DOHH2 (cell line): ENCODE measurements around the gene FAM184B.

Source experiments
- H3F3A ChIP-seq: fragments of 200-600 bp; sonication (generic), shearing (Covaris generic); 2 replicates; pipeline ENCODE4 v1.6.0; 2016; ENCODE audit warnings: antibody characterized with exemption, mild to moderate bottlenecking; ENCODE audit not compliant: control insufficient read depth, insufficient read depth
- H3K27ac ChIP-seq: fragments of 200-600 bp; sonication (generic); 2 replicates; pipeline ENCODE4 v1.5.1; 2014; ENCODE audit warnings: low read depth, mild to moderate bottlenecking, low read length, moderate library complexity
- H3K27me3 ChIP-seq: fragments of 200-600 bp; sonication (generic); 2 replicates; pipeline ENCODE4 v1.6.1; 2014; ENCODE audit warnings: mild to moderate bottlenecking, low read length, mixed read lengths; ENCODE audit not compliant: control insufficient read depth
- H3K36me3 ChIP-seq: fragments of 200-600 bp; sonication (generic); 2 replicates; pipeline ENCODE4 v1.6.1; 2014; ENCODE audit warnings: mild to moderate bottlenecking, low read length, moderate library complexity, mixed read lengths; ENCODE audit not compliant: control insufficient read depth
- H3K4me1 ChIP-seq: fragments of 200-600 bp; sonication (generic); 2 replicates; pipeline ENCODE4 v1.6.1; 2014; ENCODE audit warnings: mild to moderate bottlenecking, low read length, mixed read lengths; ENCODE audit not compliant: control insufficient read depth
- H3K4me2 ChIP-seq: fragments of 200-600 bp; sonication (generic); 2 replicates; pipeline ENCODE4 v1.6.0; 2014; ENCODE audit warnings: mild to moderate bottlenecking, low read length, moderate library complexity
- H3K4me3 ChIP-seq: fragments of 200-600 bp; sonication (generic); 2 replicates; pipeline ENCODE4 v1.5.1; 2014; ENCODE audit warnings: mild to moderate bottlenecking, low read length, mixed read lengths
- H3K79me2 ChIP-seq: fragments of 200-600 bp; sonication (generic); 2 replicates; pipeline ENCODE4 v1.6.1; 2014; ENCODE audit warnings: mild to moderate bottlenecking, low read length, mixed read lengths; ENCODE audit not compliant: control insufficient read depth
- H3K9me2 ChIP-seq: fragments of 200-600 bp; sonication (generic); replicated peaks from 2 replicates; pipeline ENCODE4 v1.6.1; 2014; ENCODE audit warnings: mild to moderate bottlenecking, low read length, mixed read lengths; ENCODE audit not compliant: control insufficient read depth
- H3K9me3 ChIP-seq: fragments of 200-600 bp; sonication (generic); 2 replicates; pipeline ENCODE4 v1.6.1; 2014; ENCODE audit warnings: antibody characterized with exemption, low read length, mixed read lengths; ENCODE audit not compliant: control insufficient read depth, insufficient read depth
- H4K20me1 ChIP-seq: fragments of 200-600 bp; sonication (generic); 2 replicates; pipeline ENCODE4 v1.6.0; 2014; ENCODE audit warnings: low read depth, mild to moderate bottlenecking, antibody characterized with exemption, low read length, moderate library complexity; ENCODE audit not compliant: control insufficient read depth, insufficient read depth
- EZH2phosphoT487 ChIP-seq: fragments of 200-600 bp; sonication (generic); IDR thresholded peaks from 2 replicates; pipeline ENCODE4 v1.6.1; 2017; ENCODE audit warnings: borderline replicate concordance, mild to moderate bottlenecking, antibody characterized with exemption, low read length, moderate library complexity, mixed read lengths
- TF ChIP-seq, protein P1 (sequence below): fragments of 200-600 bp; sonication (generic); IDR thresholded peaks from one replicate; pipeline ENCODE4 v1.5.1; 2014; ENCODE audit warnings: antibody characterized with exemption, mild to moderate bottlenecking, low read depth, low read length; ENCODE audit not compliant: poor library complexity, severe bottlenecking

The FAM184B gene

GRCh38 chr4:17771284-17771908, 10.0 kb downstream of the FAM184B start:
- Histone ChIP-seq H3K27me3 (peaks cover 2% of the 10 kb centered on the region; the same call in 1 of the 2 replicates), H3K4me2 (no peak overlapping the region), H3K4me1 (no peaks in the 10 kb centered on the region), H3K36me3 (no peaks in the 10 kb centered on the region), H3F3A (no peaks in the 10 kb centered on the region), H4K20me1 (no peaks in the 10 kb centered on the region), H3K9me3 (peaks cover 3% of the 10 kb centered on the region; the same call in 1 of the 2 replicates), H3K27ac (no peak overlapping the region), H3K9me2 (no peaks in the 10 kb centered on the region), H3K79me2 (no peaks in the 10 kb centered on the region), H3K4me3 (no peak overlapping the region)
- TF ChIP-seq, protein P1, sequence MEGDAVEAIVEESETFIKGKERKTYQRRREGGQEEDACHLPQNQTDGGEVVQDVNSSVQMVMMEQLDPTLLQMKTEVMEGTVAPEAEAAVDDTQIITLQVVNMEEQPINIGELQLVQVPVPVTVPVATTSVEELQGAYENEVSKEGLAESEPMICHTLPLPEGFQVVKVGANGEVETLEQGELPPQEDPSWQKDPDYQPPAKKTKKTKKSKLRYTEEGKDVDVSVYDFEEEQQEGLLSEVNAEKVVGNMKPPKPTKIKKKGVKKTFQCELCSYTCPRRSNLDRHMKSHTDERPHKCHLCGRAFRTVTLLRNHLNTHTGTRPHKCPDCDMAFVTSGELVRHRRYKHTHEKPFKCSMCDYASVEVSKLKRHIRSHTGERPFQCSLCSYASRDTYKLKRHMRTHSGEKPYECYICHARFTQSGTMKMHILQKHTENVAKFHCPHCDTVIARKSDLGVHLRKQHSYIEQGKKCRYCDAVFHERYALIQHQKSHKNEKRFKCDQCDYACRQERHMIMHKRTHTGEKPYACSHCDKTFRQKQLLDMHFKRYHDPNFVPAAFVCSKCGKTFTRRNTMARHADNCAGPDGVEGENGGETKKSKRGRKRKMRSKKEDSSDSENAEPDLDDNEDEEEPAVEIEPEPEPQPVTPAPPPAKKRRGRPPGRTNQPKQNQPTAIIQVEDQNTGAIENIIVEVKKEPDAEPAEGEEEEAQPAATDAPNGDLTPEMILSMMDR: no peak
- TF ChIP-seq EZH2phosphoT487: no peak

DNA sequence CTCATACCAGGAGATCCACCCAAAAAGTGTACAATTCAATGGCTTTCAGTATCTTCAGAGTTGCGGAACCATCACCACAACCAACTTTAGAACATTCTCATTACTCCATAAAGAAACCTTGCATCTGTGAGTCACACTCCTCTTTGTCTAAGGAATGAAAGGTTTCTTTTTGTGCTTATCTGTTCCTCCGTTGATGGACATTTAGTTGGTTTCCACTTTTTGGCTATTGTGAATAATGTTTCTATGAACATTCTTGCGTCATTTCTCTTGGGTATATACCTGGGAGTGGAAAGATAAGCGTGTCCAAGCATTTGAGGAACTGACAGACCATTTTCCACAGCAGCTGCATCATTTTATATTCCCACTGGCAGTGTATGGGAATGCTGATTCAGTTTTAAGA, 10.6 kb downstream of the FAM184B start:
- TF ChIP-seq, protein P1: no peak
- no peak for TF ChIP-seq EZH2phosphoT487
- no peak overlapping the region for H3K4me2 ChIP-seq

DNA sequence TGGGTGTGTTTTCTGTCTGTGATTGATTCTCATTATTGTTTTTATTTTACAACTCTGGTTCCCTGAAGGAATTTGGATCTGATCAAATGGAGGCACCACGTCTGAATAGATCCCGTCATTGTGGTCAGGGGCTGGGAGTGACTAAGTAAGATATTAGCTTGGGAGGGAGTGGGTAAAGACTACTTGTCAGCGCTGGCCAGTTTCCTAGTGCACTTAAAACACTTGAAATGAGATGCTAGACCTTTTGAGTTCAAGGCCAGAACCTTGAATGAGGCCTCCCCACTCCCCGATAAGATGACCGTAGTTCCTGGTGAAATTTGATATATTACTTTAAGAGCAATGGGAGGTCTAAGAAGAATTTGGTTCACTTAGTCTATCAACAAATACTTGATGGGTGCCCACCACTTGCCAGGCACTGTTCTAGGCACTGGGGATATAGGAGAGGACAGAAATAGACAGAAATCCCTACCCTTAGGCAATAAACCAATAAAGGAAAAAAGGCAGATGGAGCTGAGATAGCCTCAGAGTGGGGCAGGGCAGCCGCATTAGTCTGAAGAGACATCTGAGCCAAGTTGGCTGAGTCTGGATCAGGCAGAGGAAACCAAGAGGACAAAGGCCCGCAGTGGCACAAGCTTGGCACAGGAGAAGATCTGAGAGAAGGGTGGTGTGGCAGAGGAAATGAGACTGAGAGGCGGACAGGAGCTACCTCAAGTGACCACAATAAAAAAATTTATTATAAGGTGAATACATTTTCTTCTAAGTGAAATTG, 11.8 kb downstream of the FAM184B start:
- H3F3A ChIP-seq: no peaks in the 10 kb centered on the region
- H3K4me1 ChIP-seq: no peaks in the 10 kb centered on the region
- no peak overlapping the region for H3K27ac ChIP-seq
- no peaks in the 10 kb centered on the region for H3K9me2 ChIP-seq
- TF ChIP-seq EZH2phosphoT487: no peak
- TF ChIP-seq, protein P1: no peak
- H3K4me3 ChIP-seq: no peak overlapping the region
- H4K20me1 ChIP-seq: no peaks in the 10 kb centered on the region
- H3K4me2 ChIP-seq: no peak overlapping the region
- no peaks in the 10 kb centered on the region for H3K36me3 ChIP-seq
- peaks cover 2% of the 10 kb centered on the region; the same call in 1 of the 2 replicates for H3K27me3 ChIP-seq
- no peaks in the 10 kb centered on the region for H3K79me2 ChIP-seq
- H3K9me3 ChIP-seq: peaks cover 3% of the 10 kb centered on the region; the same call in 1 of the 2 replicates

More for the DNA sequence above, 10.6 kb downstream of the FAM184B start:
- H3K4me3 ChIP-seq: no peak overlapping the region
- H4K20me1 ChIP-seq: no peaks in the 10 kb centered on the region
- H3K79me2 ChIP-seq: no peaks in the 10 kb centered on the region
- no peaks in the 10 kb centered on the region for H3K4me1 ChIP-seq
- peaks cover 2% of the 10 kb centered on the region; the same call in 1 of the 2 replicates for H3K27me3 ChIP-seq
- H3K9me3 ChIP-seq: peaks cover 3% of the 10 kb centered on the region; the same call in 1 of the 2 replicates
- H3K9me2 ChIP-seq: no peaks in the 10 kb centered on the region
- no peaks in the 10 kb centered on the region for H3F3A ChIP-seq
- no peak overlapping the region for H3K27ac ChIP-seq
- no peaks in the 10 kb centered on the region for H3K36me3 ChIP-seq
